Uterus (tissue), 4 donors: Measurements from ENCODE around the gene THSD8. TPM values are rescaled to one million over a fixed set of nuclear protein-coding genes. Genes with fewer than 3 reads are reported as not detected.

Experiments
- DNase-seq, 2 donors: peaks; one replicate each; pipeline ENCODE4 v3.0.0-alpha.2; 2019 to 2020
- H3K27ac ChIP-seq, 2 donors: fragments of 200-600 bp; sonication (generic); 1 replicate in 1 of 2; 2 replicates in 1 of 2; pipeline ENCODE4 v1.5.1; 2016 to 2018
- H3K27me3 ChIP-seq, 2 donors: fragments of 200-600 bp; sonication (generic); one replicate each; pipeline ENCODE4 v1.5.1; 2018 to 2019; ENCODE audit warnings: control low read depth in 1 of 2
- H3K36me3 ChIP-seq, 2 donors: fragments of 200-600 bp; sonication (generic); one replicate each; pipeline ENCODE4 v1.5.1; 2019; ENCODE audit warnings: control low read depth in 1 of 2
- H3K4me1 ChIP-seq, 2 donors: fragments of 200-600 bp; sonication (generic); one replicate each; pipeline ENCODE4 v1.5.1; 2018 to 2019; ENCODE audit warnings: control low read depth in 1 of 2
- H3K4me3 ChIP-seq, 2 donors: fragments of 200-600 bp; sonication (generic); 1 replicate in 1 of 2; 2 replicates in 1 of 2; pipeline ENCODE4 v1.5.1; 2018 to 2019; ENCODE audit warnings: mild to moderate bottlenecking in 1 of 2
- H3K9me3 ChIP-seq, 2 donors: fragments of 200-600 bp; sonication (generic); one replicate each; pipeline ENCODE4 v1.5.1; 2019; ENCODE audit warnings: control low read depth in 1 of 2
- CTCF ChIP-seq, 4 experiments: fragments of 200-600 bp in 2 of 4; fragments of 450-650 bp in 2 of 4; sonication (generic) in 2 of 4; IDR thresholded peaks; one replicate each; pipeline ENCODE4 v1.5.1; 2016 to 2019; ENCODE audit warnings: antibody characterized with exemption in 4 of 4, mild to moderate bottlenecking in 2 of 4, moderate library complexity in 1 of 4
- POLR2A ChIP-seq, 2 donors: fragments of 450-650 bp; IDR thresholded peaks; one replicate each; pipeline ENCODE4 v1.6.1; 2016; ENCODE audit warnings: antibody characterized with exemption in 2 of 2, mild to moderate bottlenecking in 1 of 2, moderate library complexity in 1 of 2
- intact Hi-C: fragments of 100-400 bp; cut with DNase I; formaldehyde crosslinking; loops from one replicate; pipeline ENCODE4 v1.15.1; 2023; ENCODE audit warnings: low total_unique reads
- microRNA-seq: library from miRNA; unstranded; fragments of <30 nt; microRNA quantifications from one replicate; pipeline ENCODE4, GENCODE V29; 2016; ENCODE audit warnings: borderline microRNAs expressed, borderline replicate concordance
- small RNA-seq: library from RNA; depleted of rRNA; stranded (forward); fragments of <200 nt; gene quantifications from one replicate; pipeline ENCODE3, GENCODE V24; 2016
- total RNA-seq, 4 donors: library from RNA; depleted of rRNA in 3 of 4; stranded (reverse); fragments of >200 nt in 3 of 4; gene quantifications; one replicate each; pipeline versions ENCODE4 v1.1.0 to v1.2.4, GENCODE V29; 2014 to 2023
- donor health status: DM: yes; HTN: yes; CAD: no.

Gene THSD8
- total RNA-seq, 4 donors from 2014 or later: 4.1 TPM; not detected in 3

- Histone ChIP-seq H3K27me3 (peaks cover 0 to 15% of the 10 kb centered on the region in 2 donors), H3K4me3 (no peak overlapping the region)
These were observed 45.6 kb downstream of the THSD8 start for GRCh38 chr19:12847159-12848139.

More at GRCh38 chr19:12847159-12848139, 45.6 kb downstream of the THSD8 start:
- intact Hi-C loops: loop anchor here (2.0 kb wide), 1 partner anchor 49 kb away; no protein-coding TSS in a partner anchor
- H3K9me3 ChIP-seq: no peaks in the 10 kb centered on the region
- peak in 1 of 2 donors; percentile 15 for TF ChIP-seq POLR2A (IDR thresholded peaks at IDR 0.05)
- TF ChIP-seq CTCF (IDR thresholded peaks at IDR 0.05): peak; percentile 91 to 99 (median 99)
- no peak overlapping the region for H3K27ac ChIP-seq
- peak; percentile 81 to 87 for DNase-seq
- H3K4me1 ChIP-seq: no peaks in the 10 kb centered on the region
- no peaks in the 10 kb centered on the region for H3K36me3 ChIP-seq

Small RNA genes lying within 50 kb of the gene (microRNA-seq; reads per million reads assigned to microRNA genes)
- not detected for gene MIR5684
- gene MIR6794: not detected

Small RNA genes lying within 50 kb of the gene (small RNA-seq; reads per million reads assigned to genes)
- gene MIR5684: not detected
- gene MIR6794: not detected

Other genes starting within 250 kb of the THSD8 start
- gene ZNF490, start 191.3 kb upstream of the THSD8 start, total RNA-seq: 10 to 100 TPM in 2 of 4 donors, 1 to 10 TPM in 1, under 1 TPM in 1; 0.59 to 15.4 (median 8.1) TPM
- gene ZNF791, start 191.1 kb upstream of the THSD8 start, total RNA-seq: 10 to 100 TPM; 22.9 to 67.9 (median 37.1) TPM
- 10 to 100 TPM; 15.9 to 54.1 (median 42.8) TPM for gene MAN2B1, start 135.3 kb upstream of the THSD8 start, total RNA-seq
- 10 to 100 TPM in 2 of 4 donors, 1 to 10 TPM in 2; 1.5 to 24.7 (median 8.5) TPM for gene WDR83, start 135.3 kb upstream of the THSD8 start, total RNA-seq
- gene DHPS, start 120.2 kb upstream of the THSD8 start, total RNA-seq: 100 to 1,000 TPM in 2 of 4 donors, 10 to 100 TPM in 2; 70.9 to 125 (median 97.1) TPM
- gene GNG14, start 114.1 kb upstream of the THSD8 start, total RNA-seq: not detected
- gene FBXW9, start 105.4 kb upstream of the THSD8 start, total RNA-seq: 1 to 10 TPM in 2 of 4 donors, not detected in 2; 3.8 to 9.5 TPM
- 10 to 100 TPM; 29.7 to 92.9 (median 71.2) TPM for gene TNPO2, start 78.1 kb upstream of the THSD8 start, total RNA-seq
- gene TRIR, start 67.4 kb upstream of the THSD8 start, total RNA-seq: 100 to 1,000 TPM in 3 of 4 donors, 10 to 100 TPM in 1; 88.8 to 490 (median 244) TPM
- 10 to 100 TPM; 15.4 to 57.4 (median 36.4) TPM for gene GET3, start 64.6 kb upstream of the THSD8 start, total RNA-seq
- under 1 TPM in 2 of 4 donors, not detected in 2; 0.14 to 0.29 TPM for gene BEST2, start 50.3 kb upstream of the THSD8 start, total RNA-seq
- 10 to 100 TPM in 2 of 4 donors, 1 to 10 TPM in 1, under 1 TPM in 1; 0.59 to 37.5 (median 14.0) TPM for gene HOOK2, start 26.5 kb upstream of the THSD8 start, total RNA-seq
- gene JUNB, start 10.6 kb upstream of the THSD8 start, total RNA-seq: 100 to 1,000 TPM in 1 of 4 donors, 10 to 100 TPM in 3; 47.4 to 417 (median 81.5) TPM
- 100 to 1,000 TPM; 148 to 178 (median 163) TPM for gene PRDX2, start 269 bp upstream of the THSD8 start, total RNA-seq
- 10 to 100 TPM in 1 of 4 donors, 1 to 10 TPM in 3; 2.3 to 18.9 (median 3.1) TPM for gene RNASEH2A, start 4.5 kb downstream of the THSD8 start, total RNA-seq
- not detected for gene RTBDN, start 32.5 kb downstream of the THSD8 start, total RNA-seq
- 1 to 10 TPM in 1 of 4 donors, not detected in 3; 1.2 TPM for gene MAST1, start 36.4 kb downstream of the THSD8 start, total RNA-seq
- 10 to 100 TPM; 19.0 to 65.8 (median 31.0) TPM for gene DNASE2, start 79.4 kb downstream of the THSD8 start, total RNA-seq
- gene KLF1, start 85.1 kb downstream of the THSD8 start, total RNA-seq: under 1 TPM in 2 of 4 donors, not detected in 2; 0.77 to 0.97 TPM
- 10 to 100 TPM in 3 of 4 donors, 1 to 10 TPM in 1; 6.8 to 47.9 (median 18.2) TPM for gene GCDH, start 89.1 kb downstream of the THSD8 start, total RNA-seq
- under 1 TPM in 2 of 4 donors, not detected in 2; 0.41 to 0.49 TPM for gene SYCE2, start 117.2 kb downstream of the THSD8 start, total RNA-seq
- 10 to 100 TPM in 2 of 4 donors, 1 to 10 TPM in 2; 4.6 to 47.8 (median 20.5) TPM for gene FARSA, start 131.6 kb downstream of the THSD8 start, total RNA-seq
- gene CALR, start 136.5 kb downstream of the THSD8 start, total RNA-seq: 100 to 1,000 TPM; 166 to 616 (median 392) TPM
- gene RAD23A, start 143.8 kb downstream of the THSD8 start, total RNA-seq: 100 to 1,000 TPM in 1 of 4 donors, 10 to 100 TPM in 3; 13.3 to 105 (median 64.4) TPM
- 10 to 100 TPM in 2 of 4 donors, 1 to 10 TPM in 2; 3.3 to 76.8 (median 12.8) TPM for gene GADD45GIP1, start 155.2 kb downstream of the THSD8 start, total RNA-seq
- under 1 TPM in 1 of 4 donors, not detected in 3; 0.14 TPM for gene DAND5, start 167.5 kb downstream of the THSD8 start, total RNA-seq
- 100 to 1,000 TPM in 2 of 4 donors, 10 to 100 TPM in 2; 27.4 to 381 (median 78.4) TPM for gene NFIX, start 193.4 kb downstream of the THSD8 start, total RNA-seq